ENCODE data around the gene RELT.
A peak's percentile ranks its signal among the peaks of the same experiment; 100 is the strongest.

Gene RELT

GRCh38 chr11:73398721-73399120 lies 22.5 kb downstream of the RELT start:
- no peak for DNase-seq (ENCODE audit: low read depth)
- H3K4me3 ChIP-seq (ENCODE audit: low read depth, low read length), result no peak overlapping the region

GRCh38 chr11:73399159-73399590 lies 23.0 kb downstream of the RELT start:
- H3K4me3 ChIP-seq (ENCODE audit: low read depth, low read length), result no peak overlapping the region
- no peak for DNase-seq (ENCODE audit: low read depth)

- no peak for DNase-seq (ENCODE audit: low read depth)
- H3K4me3 ChIP-seq (ENCODE audit: low read depth, low read length), result no peak overlapping the region
Observed at GRCh38 chr11:73399636-73400035, 23.4 kb downstream of the RELT start.

GRCh38 chr11:73400293-73400692 lies 24.1 kb downstream of the RELT start:
- no peak for DNase-seq (ENCODE audit: low read depth)
- H3K4me3 ChIP-seq (ENCODE audit: low read depth, low read length), result no peak overlapping the region

GRCh38 chr11:73401217-73401923 lies 25.2 kb downstream of the RELT start:
- no peak overlapping the region for H3K4me3 ChIP-seq (ENCODE audit: low read depth, low read length)
- DNase-seq (ENCODE audit: low read depth), result no peak

GRCh38 chr11:73401924-73402833 lies 26.0 kb downstream of the RELT start:
- no peak for DNase-seq (ENCODE audit: low read depth)

GRCh38 chr11:73402834-73403185 lies 26.6 kb downstream of the RELT start:
- no peak for DNase-seq (ENCODE audit: low read depth)
- no peak overlapping the region for H3K4me3 ChIP-seq (ENCODE audit: low read depth, low read length)

More at GRCh38 chr11:73401924-73402833, 26.0 kb downstream of the RELT start:
- no peak overlapping the region for H3K4me3 ChIP-seq (ENCODE audit: low read depth, low read length)

- DNase-seq (ENCODE audit: low read depth), result no peak
- H3K4me3 ChIP-seq (ENCODE audit: low read depth, low read length), result no peak overlapping the region
Observed at GRCh38 chr11:73403541-73403940, 27.3 kb downstream of the RELT start.

- DNase-seq (ENCODE audit: low read depth), result no peak
- no peak overlapping the region for H3K4me3 ChIP-seq (ENCODE audit: low read depth, low read length)
Observed at GRCh38 chr11:73404048-73404447, 27.8 kb downstream of the RELT start.

GRCh38 chr11:73404506-73405145 lies 28.4 kb downstream of the RELT start:
- no peak overlapping the region for H3K4me3 ChIP-seq (ENCODE audit: low read depth, low read length)
- DNase-seq (ENCODE audit: low read depth), result no peak

- DNase-seq (ENCODE audit: low read depth), result no peak
- H3K4me3 ChIP-seq (ENCODE audit: low read depth, low read length), result no peak overlapping the region
Observed at GRCh38 chr11:73405146-73405510, 28.9 kb downstream of the RELT start.

GRCh38 chr11:73406131-73406530 lies 29.9 kb downstream of the RELT start:
- no peak overlapping the region for H3K4me3 ChIP-seq (ENCODE audit: low read depth, low read length)
- DNase-seq (ENCODE audit: low read depth), result no peak

GRCh38 chr11:73406619-73407018 lies 30.4 kb downstream of the RELT start:
- H3K4me3 ChIP-seq (ENCODE audit: low read depth, low read length), result no peak overlapping the region
- DNase-seq (ENCODE audit: low read depth), result no peak

GRCh38 chr11:73409431-73409830 lies 33.2 kb downstream of the RELT start:
- DNase-seq (ENCODE audit: low read depth), result no peak
- no peak overlapping the region for H3K4me3 ChIP-seq (ENCODE audit: low read depth, low read length)

- no peak overlapping the region for H3K4me3 ChIP-seq (ENCODE audit: low read depth, low read length)
- DNase-seq (ENCODE audit: low read depth), result no peak
Observed at GRCh38 chr11:73410627-73411026, 34.4 kb downstream of the RELT start.

GRCh38 chr11:73411031-73411430 lies 34.8 kb downstream of the RELT start:
- DNase-seq (ENCODE audit: low read depth), result no peak
- no peak overlapping the region for H3K4me3 ChIP-seq (ENCODE audit: low read depth, low read length)

- no peak overlapping the region for H3K4me3 ChIP-seq (ENCODE audit: low read depth, low read length)
- DNase-seq (ENCODE audit: low read depth), result no peak
Observed at GRCh38 chr11:73412308-73412707, 36.1 kb downstream of the RELT start.

- no peak for DNase-seq (ENCODE audit: low read depth)
- H3K4me3 ChIP-seq (ENCODE audit: low read depth, low read length), result no peak overlapping the region
Observed at GRCh38 chr11:73413256-73413655, 37.1 kb downstream of the RELT start.

GRCh38 chr11:73414977-73415651 lies 38.9 kb downstream of the RELT start:
- no peak overlapping the region for H3K4me3 ChIP-seq (ENCODE audit: low read depth, low read length)
- peak; percentile 47 for DNase-seq (ENCODE audit: low read depth)
